ENCODE results near the gene MTR.
"Not testable (repeated sequence)": the region's sequence is repeated elsewhere in the genome, so short reads cannot be mapped to it uniquely, and the experiment has no call there.

The MTR gene

GRCh38 chr1:236848274-236848923 is 53.3 kb downstream of the MTR start:
- H3K4me3 ChIP-seq (ENCODE audit: low read depth, low read length): no peak overlapping the region
- no peak for TF ChIP-seq CTCF (IDR thresholded peaks at IDR 0.05; ENCODE audit: low read depth, low read length, missing control alignments)
- DNase-seq (ENCODE audit: low read depth): no peak

GRCh38 chr1:236850077-236850979 is 55.2 kb downstream of the MTR start:
- no peak for DNase-seq (ENCODE audit: low read depth)
- TF ChIP-seq CTCF (IDR thresholded peaks at IDR 0.05; ENCODE audit: low read depth, low read length, missing control alignments): no peak
- H3K4me3 ChIP-seq (ENCODE audit: low read depth, low read length): no peak overlapping the region

DNA sequence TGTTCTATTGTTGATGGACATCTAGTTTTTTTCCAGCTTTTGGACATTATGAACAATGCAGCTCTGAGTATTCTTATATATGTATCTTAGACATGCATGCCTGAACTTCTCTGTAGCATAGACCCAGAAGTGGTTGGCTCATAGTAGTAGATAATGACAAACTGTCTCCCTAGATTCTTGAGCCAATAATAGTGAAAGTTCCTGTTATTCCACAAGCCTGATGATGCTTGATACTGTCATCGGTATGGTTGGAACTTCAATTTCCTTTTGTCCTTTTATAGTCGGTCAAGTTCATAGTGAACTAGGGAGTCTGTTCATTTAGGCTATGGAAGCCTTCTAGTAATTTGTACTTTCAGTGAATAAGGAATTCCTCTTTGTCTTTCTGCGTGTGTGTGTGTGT is 56.8 kb downstream of the MTR start:
- no peak for DNase-seq (ENCODE audit: low read depth)
- no peak for TF ChIP-seq CTCF (IDR thresholded peaks at IDR 0.05; ENCODE audit: low read depth, low read length, missing control alignments)
- no peak overlapping the region for H3K4me3 ChIP-seq (ENCODE audit: low read depth, low read length)

GRCh38 chr1:236853921-236854604 is 59.0 kb downstream of the MTR start:
- DNase-seq (ENCODE audit: low read depth): no peak

GRCh38 chr1:236854605-236854983 is 59.5 kb downstream of the MTR start:
- DNase-seq (ENCODE audit: low read depth): no peak

More at GRCh38 chr1:236853921-236854604, 59.0 kb downstream of the MTR start:
- H3K4me3 ChIP-seq (ENCODE audit: low read depth, low read length): no peak overlapping the region
- no peak for TF ChIP-seq CTCF (IDR thresholded peaks at IDR 0.05; ENCODE audit: low read depth, low read length, missing control alignments)

GRCh38 chr1:236856649-236857048 is 61.6 kb downstream of the MTR start:
- H3K4me3 ChIP-seq (ENCODE audit: low read depth, low read length); DNase-seq (ENCODE audit: low read depth): not testable (repeated sequence)

More at GRCh38 chr1:236854605-236854983, 59.5 kb downstream of the MTR start:
- H3K4me3 ChIP-seq (ENCODE audit: low read depth, low read length): no peak overlapping the region
- TF ChIP-seq CTCF (IDR thresholded peaks at IDR 0.05; ENCODE audit: low read depth, low read length, missing control alignments): no peak

DNA sequence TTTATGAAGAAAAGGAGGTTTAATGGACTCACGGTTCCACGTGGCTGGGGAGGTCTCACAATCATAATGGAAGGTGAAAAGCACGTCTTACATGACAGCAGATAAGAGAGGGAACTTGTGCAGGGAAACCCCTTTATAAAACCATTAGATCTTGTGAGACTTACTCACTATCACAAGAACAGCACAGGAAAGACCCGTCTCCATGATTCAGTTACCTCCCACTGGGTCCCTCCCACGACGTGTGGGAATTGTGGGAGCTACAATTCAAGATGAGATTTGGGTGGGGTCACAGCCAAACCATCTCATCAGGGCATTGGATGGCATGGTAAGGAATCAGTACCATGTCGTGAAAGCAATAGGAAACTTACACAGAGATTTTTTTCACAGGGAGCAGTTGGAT is 63.1 kb downstream of the MTR start:
- DNase-seq (ENCODE audit: low read depth): no peak
- TF ChIP-seq CTCF (IDR thresholded peaks at IDR 0.05; ENCODE audit: low read depth, low read length, missing control alignments): no peak
- H3K4me3 ChIP-seq (ENCODE audit: low read depth, low read length): no peak overlapping the region
